ENCODE results near the gene LOX.

- TF ChIP-seq CTCF (IDR thresholded peaks at IDR 0.05): no peak
- TF ChIP-seq EP300 (IDR thresholded peaks at IDR 0.05): no peak
Observed at GRCh38 chr5:122120493-122120892, 42.4 kb upstream of the LOX start.
